SW 1271 (cell line): ENCODE results near the gene AKTIP.
"Not testable (repeated sequence)": the region's sequence is repeated elsewhere in the genome, so short reads cannot be mapped to it uniquely, and the experiment has no call there.

Experiments used
- DNase-seq, 2 experiments: peaks; one replicate each; lab custom pipeline; 2025; lab: John Stamatoyannopoulos, UW

AKTIP gene

GRCh38 chr16:53515259-53515658 lies 12.2 kb upstream of the AKTIP start:
- no peak for DNase-seq

DNA sequence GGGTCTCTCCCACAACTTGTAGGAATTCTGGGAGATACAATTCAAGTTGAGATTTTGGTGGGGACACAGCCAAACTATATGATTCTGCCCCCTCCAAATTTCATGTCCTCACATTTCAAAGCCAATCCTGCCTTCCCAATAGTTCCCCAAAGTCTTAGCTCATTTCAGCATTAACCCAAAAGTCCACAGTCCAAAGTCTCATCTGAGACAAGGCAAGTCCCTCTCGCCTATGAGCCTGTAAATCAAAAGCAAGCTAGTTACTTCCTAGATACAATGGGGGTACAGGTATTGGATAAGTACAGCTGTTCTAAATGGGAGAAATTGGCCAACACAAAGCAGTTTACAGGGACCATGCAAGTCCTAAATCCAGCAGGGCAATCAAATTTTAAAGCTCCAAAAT lies 9.8 kb upstream of the AKTIP start:
- DNase-seq: not testable (repeated sequence)

- no peak for DNase-seq
Measured at GRCh38 chr16:53511403-53512280, 8.6 kb upstream of the AKTIP start.

- no peak for DNase-seq
Measured at GRCh38 chr16:53511084-53511402, 8.0 kb upstream of the AKTIP start.

DNA sequence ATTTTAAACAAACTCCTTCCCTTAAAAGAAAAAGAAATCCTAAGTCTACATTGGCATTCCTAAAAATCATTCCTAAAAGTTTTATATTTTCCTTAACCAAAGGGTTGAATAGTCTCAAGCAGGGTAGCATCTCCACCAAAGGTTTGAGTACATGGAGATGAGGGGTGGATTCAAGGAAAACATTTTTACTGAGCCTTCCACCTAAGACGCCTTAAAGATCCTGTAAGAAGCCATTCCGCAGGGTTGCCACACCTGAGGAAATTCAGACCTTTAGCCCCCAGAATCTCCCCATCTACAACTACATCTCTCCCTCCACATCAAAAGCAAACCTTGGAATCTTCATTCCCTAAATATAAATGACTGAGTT lies 7.7 kb upstream of the AKTIP start:
- DNase-seq: no peak

DNA sequence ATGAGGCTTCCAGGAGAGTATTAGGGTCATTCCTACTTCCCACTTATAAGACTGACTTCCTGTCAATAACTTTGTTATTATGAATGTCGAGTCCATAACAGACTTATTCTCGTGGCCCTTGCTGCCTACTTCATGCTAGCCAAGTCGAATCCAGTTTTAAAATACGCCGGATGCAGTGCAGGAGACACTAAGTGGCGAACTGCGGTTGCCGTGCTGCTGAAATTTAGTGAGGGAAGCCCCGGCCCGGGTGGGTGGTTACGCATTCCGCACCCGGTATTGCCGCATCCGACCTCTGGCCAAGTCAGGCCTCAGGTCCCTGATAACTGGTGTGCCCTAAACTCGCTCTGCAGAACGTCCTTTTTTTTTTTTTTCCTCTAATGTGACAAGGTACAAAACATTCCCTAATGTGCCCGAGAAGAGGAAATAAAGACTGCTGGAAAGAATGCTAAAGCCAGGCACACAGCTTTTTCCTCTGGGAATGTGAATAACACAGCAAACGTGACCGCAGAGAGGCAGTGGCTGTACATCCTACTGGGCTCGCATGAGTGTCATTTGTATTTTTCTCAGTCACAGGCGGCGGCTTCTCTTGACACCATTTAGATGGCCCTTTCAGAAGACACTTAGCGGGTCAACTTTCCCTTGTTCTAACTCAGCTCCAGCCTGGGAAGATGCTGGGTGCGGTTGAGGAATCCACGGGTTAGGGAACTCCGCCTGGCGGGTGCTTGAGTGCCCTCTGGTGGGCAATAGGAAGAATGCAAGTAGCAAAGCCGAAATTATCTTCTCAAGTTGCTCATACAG lies 7.1 kb upstream of the AKTIP start:
- DNase-seq: peak in 1 of 2 experiments; percentile 39

- DNase-seq: no peak
Measured at GRCh38 chr16:53507464-53508179, 4.6 kb upstream of the AKTIP start.

DNA sequence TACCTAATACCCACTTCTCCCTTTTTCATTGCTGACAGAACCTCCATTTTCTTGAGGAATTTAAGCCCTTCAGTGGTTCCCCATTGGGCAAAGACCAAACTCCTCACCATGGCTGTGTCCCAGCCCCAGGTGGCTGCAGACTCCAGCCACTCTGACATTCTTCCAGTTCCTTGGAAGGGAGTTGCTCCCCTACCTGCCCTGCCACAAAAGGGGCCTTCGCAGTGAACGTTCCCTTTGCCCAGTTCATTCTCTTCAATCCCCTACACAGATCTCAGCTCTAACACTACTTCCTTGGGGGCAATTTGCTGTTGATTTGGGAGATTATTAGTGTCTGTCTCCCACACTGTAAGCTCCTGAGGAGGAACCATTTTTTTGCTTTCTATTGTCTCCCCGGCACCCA lies 3.2 kb upstream of the AKTIP start:
- no peak for DNase-seq

- DNase-seq: no peak
Measured at GRCh38 chr16:53504665-53505064, 1.7 kb upstream of the AKTIP start.

GRCh38 chr16:53503991-53504663 lies 1.1 kb upstream of the AKTIP start:
- DNase-seq: peak in 1 of 2 experiments; percentile 6

- peak; percentile 95 to 98 for DNase-seq
Measured at GRCh38 chr16:53503270-53503923, 388 bp upstream of the AKTIP start.

- DNase-seq: no peak
Measured at GRCh38 chr16:53501216-53501859, 1.7 kb downstream of the AKTIP start.

DNA sequence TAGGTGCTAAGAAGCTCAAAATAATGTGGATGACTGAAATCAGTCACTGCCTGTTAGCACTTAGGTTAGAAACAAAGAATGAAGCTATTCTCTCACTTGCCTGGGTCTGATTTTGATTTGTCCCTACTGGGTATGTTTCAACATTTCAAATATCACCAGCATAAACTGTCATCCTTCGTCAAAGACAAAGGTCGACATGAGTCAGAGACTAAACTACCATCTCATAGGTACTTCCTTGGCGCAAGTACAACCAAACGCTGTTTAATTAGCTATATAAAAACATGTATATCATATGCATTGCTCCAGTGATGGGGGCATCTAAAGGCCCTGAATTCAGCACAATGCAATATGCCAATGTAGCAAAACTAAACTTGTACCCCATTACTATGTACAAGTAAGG lies 4.0 kb downstream of the AKTIP start:
- no peak for DNase-seq

DNA sequence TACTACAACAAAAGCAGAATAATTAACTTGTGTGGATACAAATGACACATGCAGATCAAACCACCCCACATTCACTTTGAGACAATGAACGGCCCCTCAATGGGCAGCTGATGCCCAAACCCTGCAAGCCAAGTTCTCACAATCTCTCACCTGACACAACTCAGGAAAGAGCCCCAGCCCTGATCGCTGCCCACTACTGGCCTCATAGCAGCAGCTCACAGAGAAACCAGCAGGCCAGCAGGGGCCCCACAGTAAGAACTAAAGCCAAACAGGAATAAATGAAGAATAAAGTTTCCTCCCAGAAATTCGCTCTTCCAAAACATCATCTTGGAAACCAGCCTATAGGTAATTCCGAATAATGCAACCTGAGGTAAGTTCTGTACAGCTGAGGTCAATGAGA lies 7.7 kb downstream of the AKTIP start:
- no peak for DNase-seq

- no peak for DNase-seq
Measured at GRCh38 chr16:53494636-53495035, 8.4 kb downstream of the AKTIP start.

DNA sequence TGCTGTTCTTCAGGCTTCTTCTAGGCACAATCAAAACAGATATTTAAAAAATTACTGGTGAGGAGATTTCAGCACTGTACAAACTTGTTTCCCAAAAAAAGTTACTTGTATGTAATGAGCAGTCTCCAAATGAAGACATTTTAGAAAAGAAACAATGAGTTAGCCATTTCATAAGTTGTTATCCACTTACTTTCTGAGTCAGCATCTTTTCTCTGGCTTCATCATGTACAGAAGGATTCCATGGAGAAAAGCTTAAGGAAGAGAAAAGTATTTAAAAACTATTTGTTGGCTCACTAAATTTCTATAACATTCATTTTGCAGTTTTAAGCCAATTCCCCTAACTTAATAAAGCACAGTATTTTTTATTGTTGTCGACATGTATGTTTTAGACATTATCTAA lies 10.5 kb downstream of the AKTIP start:
- no peak for DNase-seq

DNA sequence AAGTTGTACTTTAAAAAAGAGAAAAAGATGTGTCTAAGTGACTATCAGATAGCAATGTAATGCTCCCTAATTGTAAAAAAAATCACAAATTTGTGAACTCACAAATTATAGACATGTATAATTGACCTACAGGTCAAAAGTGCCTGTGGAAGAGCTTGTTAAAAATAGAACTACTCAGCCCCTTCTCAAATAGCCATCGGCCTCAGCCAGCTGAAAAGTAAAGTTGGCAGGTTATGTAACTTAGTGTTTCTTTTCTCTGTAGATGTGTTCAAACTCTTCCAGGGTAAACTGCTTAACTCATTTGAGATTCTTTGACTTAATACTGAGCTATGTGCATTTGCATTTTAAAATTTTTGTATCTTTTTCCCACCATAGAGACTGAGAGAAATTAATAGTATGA lies 13.3 kb downstream of the AKTIP start:
- DNase-seq: no peak

- DNase-seq: no peak
Measured at GRCh38 chr16:53486230-53486629, 16.8 kb downstream of the AKTIP start.

DNA sequence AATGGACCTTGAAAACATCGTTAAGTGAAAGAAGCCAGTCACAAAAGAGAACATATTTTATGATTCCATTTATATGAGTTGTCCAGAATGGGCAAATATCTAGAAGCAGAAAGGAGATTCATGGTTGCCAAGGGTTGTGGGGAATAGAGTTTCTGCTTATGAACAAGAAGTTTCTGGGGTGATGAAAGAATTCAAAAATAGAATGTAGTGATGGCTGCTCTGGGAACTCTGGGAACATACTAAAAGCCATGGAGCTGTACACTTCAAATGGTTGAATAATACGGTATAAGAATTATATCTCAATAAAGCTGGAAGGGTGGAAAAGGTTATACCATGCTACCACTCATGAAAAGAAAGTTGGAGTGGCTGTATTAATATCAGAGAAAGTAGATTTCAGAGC lies 18.5 kb downstream of the AKTIP start:
- no peak for DNase-seq

DNA sequence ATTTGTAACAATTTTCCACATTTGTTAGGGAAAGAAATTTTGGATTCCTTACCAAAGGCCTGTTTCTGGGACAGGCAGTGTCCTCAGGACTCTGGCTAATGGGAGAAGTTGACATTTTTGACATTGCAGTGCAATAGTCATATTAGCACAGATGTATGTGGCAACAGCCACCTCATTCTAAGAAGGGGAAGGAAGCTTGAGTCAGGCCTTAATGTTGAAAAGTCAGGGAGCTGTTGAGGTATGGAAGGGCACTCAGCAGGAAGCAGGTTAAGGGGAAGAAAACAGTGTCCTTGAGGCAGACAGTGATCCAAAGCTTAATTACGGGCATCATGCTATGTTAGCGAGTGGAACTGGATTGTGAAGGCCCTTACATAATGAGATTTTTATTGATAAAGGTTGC lies 20.9 kb downstream of the AKTIP start:
- no peak for DNase-seq

DNA sequence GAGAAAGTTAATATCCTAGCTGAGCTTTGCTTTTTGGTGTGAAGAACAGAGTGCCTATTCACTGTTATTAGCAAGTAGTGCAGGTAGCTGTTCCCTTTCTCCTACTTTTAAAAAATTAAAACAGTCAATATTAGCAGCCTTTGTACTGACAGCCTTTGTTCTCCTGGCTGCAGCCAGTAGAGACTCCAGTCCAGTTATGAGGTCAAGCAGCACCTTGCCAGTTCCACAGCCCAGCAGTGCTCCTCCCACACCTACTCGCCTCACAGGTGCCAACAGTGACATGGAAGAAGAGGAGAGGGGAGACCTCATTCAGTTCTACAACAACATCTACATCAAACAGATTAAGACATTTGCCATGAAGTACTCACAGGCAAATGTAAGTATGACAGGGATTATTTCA lies 22.6 kb downstream of the AKTIP start:
- no peak for DNase-seq
